Smooth muscle cell (in vitro differentiated cells): ENCODE data around the gene RABGAP1L. TPM values are rescaled to one million over a fixed set of nuclear protein-coding genes. Genes with fewer than 3 reads are reported as not detected.

Experiments used
- DNase-seq: peaks from one replicate; lab custom pipeline; 2025; ENCODE audit not compliant: unreplicated experiment; lab: John Stamatoyannopoulos, UW
- H2AFZ ChIP-seq: fragments of 200-600 bp; sonication (generic); 2 replicates; pipeline ENCODE4 v1.6.0; 2016; ENCODE audit warnings: antibody characterized with exemption, low read depth, mild to moderate bottlenecking
- H3F3A ChIP-seq: fragments of 200-600 bp; sonication (generic); 2 replicates; pipeline ENCODE4 v1.6.0; 2017; ENCODE audit warnings: antibody characterized with exemption, low read depth
- H3K27ac ChIP-seq: fragments of 200-600 bp; sonication (generic); 2 replicates; pipeline ENCODE4 v1.5.1; 2016; ENCODE audit warnings: low read depth, mild to moderate bottlenecking
- H3K27me3 ChIP-seq: fragments of 200-600 bp; sonication (generic); 2 replicates; pipeline ENCODE4 v1.6.1; 2016; ENCODE audit warnings: low read depth, mild to moderate bottlenecking
- H3K36me3 ChIP-seq: fragments of 200-600 bp; sonication (generic); 2 replicates; pipeline ENCODE4 v1.5.1; 2016; ENCODE audit warnings: low read depth
- H3K4me1 ChIP-seq: fragments of 200-600 bp; sonication (generic); 2 replicates; pipeline ENCODE4 v1.5.1; 2016; ENCODE audit warnings: low read depth
- H3K4me2 ChIP-seq: fragments of 200-600 bp; sonication (generic); 2 replicates; pipeline ENCODE4 v1.6.0; 2016; ENCODE audit warnings: mild to moderate bottlenecking
- H3K4me3 ChIP-seq: fragments of 200-600 bp; sonication (generic); 2 replicates; pipeline ENCODE4 v1.5.1; 2016; ENCODE audit warnings: mild to moderate bottlenecking
- H3K79me2 ChIP-seq: fragments of 200-600 bp; sonication (generic); 2 replicates; pipeline ENCODE4 v1.6.0; 2016; ENCODE audit warnings: low read depth, mild to moderate bottlenecking
- H3K9ac ChIP-seq: fragments of 200-600 bp; sonication (generic); 2 replicates; pipeline ENCODE4 v1.6.0; 2016; ENCODE audit warnings: low read depth
- H3K9me3 ChIP-seq: fragments of 200-600 bp; sonication (generic); replicated peaks from 2 replicates; pipeline ENCODE4 v1.5.1; 2016; ENCODE audit warnings: low read depth
- H4K20me1 ChIP-seq: fragments of 200-600 bp; sonication (generic); 2 replicates; pipeline ENCODE4 v1.6.0; 2016; ENCODE audit warnings: low read depth
- CTCF ChIP-seq: fragments of 200-600 bp; sonication (generic); IDR thresholded peaks from 2 replicates; pipeline ENCODE4 v1.5.1; 2017; ENCODE audit warnings: borderline replicate concordance, mild to moderate bottlenecking, antibody characterized with exemption; ENCODE audit not compliant: insufficient read depth, poor library complexity, severe bottlenecking
- WGBS: methylation state at CpG from one replicate; pipeline ENCODE4 v1.1.7; 2016; ENCODE audit warnings: low lambda C conversion rate; 5-methylcytosine and 5-hydroxymethylcytosine counted together
- polyA plus RNA-seq: library from polyadenylated mRNA; unstranded; fragments of >200 nt; fragmentation: Nextera tagmentation; extraction: Ambion mirVana; gene quantifications from 2 replicates; pipeline ENCODE4 v1.2.1, GENCODE V29; 2016
- total RNA-seq: library from RNA; depleted of rRNA; stranded (reverse); fragments of >200 nt; gene quantifications from 2 replicates; pipeline ENCODE4 v1.2.3, GENCODE V29; 2014

RABGAP1L gene
- total and polyA plus RNA-seq, 2 experiments from 2014 or later: 4.8 to 24.7 TPM

- H2AFZ ChIP-seq: no peak overlapping the region
- H3K4me1 ChIP-seq: peaks cover 33% of the 10 kb centered on the region
- H3K4me2 ChIP-seq: no peak overlapping the region
- H3K79me2 ChIP-seq: no peaks in the 10 kb centered on the region
- H3F3A ChIP-seq: no peaks in the 10 kb centered on the region
- DNase-seq: no peak
- H3K4me3 ChIP-seq: peak overlapping the region; percentile 6
- no peak overlapping the region for H3K27ac ChIP-seq
- no peaks in the 10 kb centered on the region for H3K9me3 ChIP-seq
- 58% methylated on average over 4 of the region's 4 CpGs for WGBS
- H4K20me1 ChIP-seq: no peaks in the 10 kb centered on the region
- TF ChIP-seq CTCF: no peak
- no peak overlapping the region for H3K9ac ChIP-seq
- no peaks in the 10 kb centered on the region for H3K36me3 ChIP-seq
- H3K27me3 ChIP-seq: peaks cover 6% of the 10 kb centered on the region
Observed at GRCh38 chr1:174877208-174877673, 717.9 kb downstream of the RABGAP1L start.

GRCh38 chr1:174880171-174880570 is 720.9 kb downstream of the RABGAP1L start:
- Histone ChIP-seq H3K4me2 (no peak overlapping the region), H3K36me3 (no peaks in the 10 kb centered on the region), H3K9me3 (no peaks in the 10 kb centered on the region), H3K9ac (no peak overlapping the region), H3F3A (no peaks in the 10 kb centered on the region), H3K4me1 (peaks cover 21% of the 10 kb centered on the region), H3K27ac (no peak overlapping the region), H3K27me3 (peaks cover 4% of the 10 kb centered on the region), H4K20me1 (no peaks in the 10 kb centered on the region), H3K4me3 (no peak overlapping the region), H2AFZ (no peak overlapping the region), H3K79me2 (no peaks in the 10 kb centered on the region)
- TF ChIP-seq CTCF: no peak
- no peak for DNase-seq
- 78% methylated on average over 3 of the region's 3 CpGs for WGBS

GRCh38 chr1:174883409-174883808 is 724.1 kb downstream of the RABGAP1L start:
- DNase-seq: no peak
- WGBS: 93% methylated on average over 1 of the region's 1 CpG

More at GRCh38 chr1:174883409-174883808, 724.1 kb downstream of the RABGAP1L start:
- Histone ChIP-seq H3K4me2 (no peak overlapping the region), H2AFZ (no peak overlapping the region), H3K9ac (no peak overlapping the region), H3K4me3 (no peak overlapping the region), H3F3A (no peaks in the 10 kb centered on the region), H3K9me3 (no peaks in the 10 kb centered on the region), H3K79me2 (no peaks in the 10 kb centered on the region), H3K36me3 (no peaks in the 10 kb centered on the region), H3K4me1 (no peaks in the 10 kb centered on the region), H4K20me1 (no peaks in the 10 kb centered on the region), H3K27ac (no peak overlapping the region), H3K27me3 (no peaks in the 10 kb centered on the region)
- TF ChIP-seq CTCF: no peak
